Tibial artery (tissue), 4 donors: ENCODE measurements around the gene FAM193A.

Source experiments
- DNase-seq, 2 donors: peaks; one replicate each; pipeline ENCODE4 v3.0.0-alpha.2; 2019
- H3K27ac ChIP-seq, 2 donors: fragments of 200-600 bp; sonication (generic) in 1 of 2; 1 replicate in 1 of 2; 2 replicates in 1 of 2; pipeline ENCODE4 v1.5.1; 2018 to 2019; ENCODE audit warnings: mild to moderate bottlenecking in 1 of 2
- H3K27me3 ChIP-seq, 2 donors: fragments of 200-600 bp; sonication (generic) in 1 of 2; one replicate each; pipeline versions ENCODE4 v1.5.1 to v1.6.0; 2016 to 2019
- H3K36me3 ChIP-seq, 3 donors: fragments of 200-600 bp; sonication (generic) in 2 of 3; one replicate each; pipeline ENCODE4 v1.5.1; 2016 to 2019; ENCODE audit warnings: mild to moderate bottlenecking in 2 of 3
- H3K4me1 ChIP-seq, 4 donors: fragments of 200-600 bp; sonication (generic) in 2 of 4; 1 replicate in 3 of 4; 2 replicates in 1 of 4; pipeline ENCODE4 v1.5.1; 2016 to 2019
- H3K4me3 ChIP-seq, 2 donors: fragments of 200-600 bp; sonication (generic) in 1 of 2; 1 replicate in 1 of 2; 2 replicates in 1 of 2; pipeline ENCODE4 v1.5.1; 2018 to 2019; ENCODE audit warnings: mild to moderate bottlenecking in 2 of 2
- H3K9me3 ChIP-seq, 3 donors: fragments of 200-600 bp; sonication (generic) in 1 of 3; one replicate each; pipeline ENCODE4 v1.5.1; 2016 to 2019
- intact Hi-C: fragments of 100-400 bp; cut with DNase I; formaldehyde crosslinking; loops from one replicate; pipeline ENCODE4 v1.15.0; 2023; ENCODE audit warnings: low total_unique reads
- TF ChIP-seq, protein P1 (sequence below), 2 experiments: fragments of 200-600 bp in 1 of 2; fragments of 450-650 bp in 1 of 2; IDR thresholded peaks; one replicate each; pipeline ENCODE4 v1.5.1; 2017 to 2019; ENCODE audit warnings: antibody characterized with exemption in 2 of 2, mild to moderate bottlenecking in 1 of 2, moderate library complexity in 1 of 2

FAM193A gene

GRCh38 chr4:2729533-2729875, 193.1 kb downstream of the FAM193A start:
- no peak overlapping the region for H3K4me3 ChIP-seq
- no peaks in the 10 kb centered on the region for H3K27me3 ChIP-seq
- H3K36me3 ChIP-seq, result peaks cover 30 to 61% (median 51%) of the 10 kb centered on the region in 3 donors
- no peaks in the 10 kb centered on the region for H3K9me3 ChIP-seq
- TF ChIP-seq, protein P1, sequence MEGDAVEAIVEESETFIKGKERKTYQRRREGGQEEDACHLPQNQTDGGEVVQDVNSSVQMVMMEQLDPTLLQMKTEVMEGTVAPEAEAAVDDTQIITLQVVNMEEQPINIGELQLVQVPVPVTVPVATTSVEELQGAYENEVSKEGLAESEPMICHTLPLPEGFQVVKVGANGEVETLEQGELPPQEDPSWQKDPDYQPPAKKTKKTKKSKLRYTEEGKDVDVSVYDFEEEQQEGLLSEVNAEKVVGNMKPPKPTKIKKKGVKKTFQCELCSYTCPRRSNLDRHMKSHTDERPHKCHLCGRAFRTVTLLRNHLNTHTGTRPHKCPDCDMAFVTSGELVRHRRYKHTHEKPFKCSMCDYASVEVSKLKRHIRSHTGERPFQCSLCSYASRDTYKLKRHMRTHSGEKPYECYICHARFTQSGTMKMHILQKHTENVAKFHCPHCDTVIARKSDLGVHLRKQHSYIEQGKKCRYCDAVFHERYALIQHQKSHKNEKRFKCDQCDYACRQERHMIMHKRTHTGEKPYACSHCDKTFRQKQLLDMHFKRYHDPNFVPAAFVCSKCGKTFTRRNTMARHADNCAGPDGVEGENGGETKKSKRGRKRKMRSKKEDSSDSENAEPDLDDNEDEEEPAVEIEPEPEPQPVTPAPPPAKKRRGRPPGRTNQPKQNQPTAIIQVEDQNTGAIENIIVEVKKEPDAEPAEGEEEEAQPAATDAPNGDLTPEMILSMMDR (IDR thresholded peaks at IDR 0.05), result no peak
- H3K4me1 ChIP-seq, result no peaks in the 10 kb centered on the region
- DNase-seq, result no peak
- intact Hi-C loops, result no loop called here
- no peak overlapping the region for H3K27ac ChIP-seq

- H3K9me3 ChIP-seq, result peaks cover 0 to 10% (median 0%) of the 10 kb centered on the region in 3 donors
- H3K36me3 ChIP-seq, result peaks cover 35 to 51% (median 36%) of the 10 kb centered on the region in 3 donors
- intact Hi-C loops, result no loop called here
- TF ChIP-seq, protein P1 (IDR thresholded peaks at IDR 0.05), result no peak
- no peaks in the 10 kb centered on the region for H3K4me1 ChIP-seq
- H3K4me3 ChIP-seq, result no peak overlapping the region
- H3K27me3 ChIP-seq, result no peaks in the 10 kb centered on the region
- no peak overlapping the region for H3K27ac ChIP-seq
- no peak for DNase-seq
Measured at GRCh38 chr4:2731907-2732317, 195.5 kb downstream of the FAM193A start.

DNA sequence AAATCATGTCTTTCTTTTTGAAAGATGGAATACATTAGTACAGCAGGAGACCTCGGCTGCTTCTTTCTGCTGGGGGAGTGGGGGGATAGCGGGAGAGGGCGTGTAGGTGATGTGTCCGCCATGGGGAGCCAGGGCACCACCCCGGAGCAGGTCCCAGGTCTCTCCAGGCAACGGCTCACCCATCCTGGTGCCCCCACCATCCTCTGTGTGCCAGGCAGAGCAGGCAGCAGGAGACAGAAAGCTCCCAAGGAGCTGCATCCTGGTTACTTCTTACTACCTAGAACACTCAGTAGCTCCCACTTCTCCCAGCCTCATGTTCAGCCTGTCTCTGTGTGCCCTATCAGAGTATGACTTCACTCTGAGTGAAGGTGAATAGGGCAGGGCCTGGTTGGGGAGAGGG, 196.1 kb downstream of the FAM193A start:
- peaks cover 35 to 49% (median 36%) of the 10 kb centered on the region in 3 donors for H3K36me3 ChIP-seq
- intact Hi-C loops, result no loop called here
- no peak for DNase-seq

GRCh38 chr4:2733001-2733843, 196.8 kb downstream of the FAM193A start:
- intact Hi-C loops, result no loop called here
- H3K9me3 ChIP-seq, result peaks cover 0 to 10% (median 0%) of the 10 kb centered on the region in 3 donors
- no peaks in the 10 kb centered on the region for H3K27me3 ChIP-seq
- no peaks in the 10 kb centered on the region for H3K4me1 ChIP-seq
- TF ChIP-seq, protein P1 (IDR thresholded peaks at IDR 0.05), result no peak
- H3K36me3 ChIP-seq, result peaks cover 35 to 46% (median 36%) of the 10 kb centered on the region in 3 donors
- no peak overlapping the region for H3K27ac ChIP-seq
- no peak overlapping the region for H3K4me3 ChIP-seq
- no peak for DNase-seq

More for the DNA sequence above, 196.1 kb downstream of the FAM193A start:
- Histone ChIP-seq H3K4me3 (no peak overlapping the region), H3K27ac (no peak overlapping the region), H3K9me3 (peaks cover 0 to 10% (median 0%) of the 10 kb centered on the region in 3 donors), H3K27me3 (no peaks in the 10 kb centered on the region), H3K4me1 (no peaks in the 10 kb centered on the region)
- TF ChIP-seq, protein P1 (IDR thresholded peaks at IDR 0.05), result no peak

GRCh38 chr4:2733844-2734574, 197.6 kb downstream of the FAM193A start:
- H3K27ac ChIP-seq, result no peak overlapping the region
- H3K4me3 ChIP-seq, result no peak overlapping the region
- H3K9me3 ChIP-seq, result peaks cover 0 to 10% (median 0%) of the 10 kb centered on the region in 3 donors
- peaks cover 35 to 45% (median 36%) of the 10 kb centered on the region in 3 donors for H3K36me3 ChIP-seq
- H3K4me1 ChIP-seq, result no peaks in the 10 kb centered on the region
- intact Hi-C loops, result no loop called here
- TF ChIP-seq, protein P1 (IDR thresholded peaks at IDR 0.05), result no peak
- no peaks in the 10 kb centered on the region for H3K27me3 ChIP-seq
- no peak for DNase-seq
